Hepatocyte (in vitro differentiated cells): ENCODE results near the gene FHIP2A. TPM values are rescaled to one million over a fixed set of nuclear protein-coding genes. Genes with fewer than 3 reads are reported as not detected.
A peak's percentile ranks its signal among the peaks of the same experiment; 100 is the strongest.

Source experiments
- DNase-seq: peaks from one replicate; pipeline ENCODE4 v3.0.0-alpha.2; 2016; ENCODE audit warnings: low spot score
- H2AFZ ChIP-seq: fragments of 200-600 bp; sonication (generic); 2 replicates; pipeline ENCODE4 v1.6.0; 2016; ENCODE audit warnings: antibody characterized with exemption, mild to moderate bottlenecking
- H3K27ac ChIP-seq: fragments of 200-600 bp; sonication (generic); 2 replicates; pipeline ENCODE4 v1.5.1; 2016; ENCODE audit warnings: mild to moderate bottlenecking
- H3K27me3 ChIP-seq: fragments of 200-600 bp; sonication (generic); 2 replicates; pipeline ENCODE4 v1.6.1; 2016
- H3K36me3 ChIP-seq: fragments of 200-600 bp; sonication (generic); replicated peaks from 2 replicates; pipeline ENCODE4 v1.5.1; 2016; ENCODE audit warnings: low read depth; ENCODE audit not compliant: insufficient read depth
- H3K4me1 ChIP-seq: fragments of 200-600 bp; sonication (generic); 2 replicates; pipeline ENCODE4 v1.5.1; 2016; ENCODE audit warnings: mild to moderate bottlenecking, moderate library complexity; ENCODE audit not compliant: insufficient read depth
- H3K4me2 ChIP-seq: fragments of 200-600 bp; sonication (generic); 2 replicates; pipeline ENCODE4 v1.6.0; 2016
- H3K4me3 ChIP-seq: fragments of 200-600 bp; sonication (generic); 2 replicates; pipeline ENCODE4 v1.5.1; 2016; ENCODE audit warnings: mild to moderate bottlenecking
- H3K79me2 ChIP-seq: fragments of 200-600 bp; sonication (generic); 2 replicates; pipeline ENCODE4 v1.6.0; 2017; ENCODE audit warnings: mild to moderate bottlenecking
- H3K9me2 ChIP-seq: fragments of 200-600 bp; sonication (generic); replicated peaks from 2 replicates; pipeline ENCODE4 v1.6.0; 2017; ENCODE audit warnings: mild to moderate bottlenecking; ENCODE audit not compliant: insufficient read depth
- H3K9me3 ChIP-seq: fragments of 200-600 bp; sonication (generic); 2 replicates; pipeline ENCODE4 v1.5.1; 2016; ENCODE audit warnings: low read depth, mild to moderate bottlenecking
- H4K20me1 ChIP-seq: fragments of 200-600 bp; sonication (generic); 2 replicates; pipeline ENCODE4 v1.6.0; 2016; ENCODE audit warnings: mild to moderate bottlenecking; ENCODE audit not compliant: insufficient read depth, poor library complexity, severe bottlenecking
- EZH2 ChIP-seq: fragments of 200-600 bp; sonication (generic); IDR thresholded peaks from 2 replicates; pipeline ENCODE4 v1.6.1; 2016; ENCODE audit warnings: antibody characterized with exemption, mild to moderate bottlenecking, borderline replicate concordance
- EZH2phosphoT487 ChIP-seq: fragments of 200-600 bp; sonication (generic); IDR thresholded peaks from one replicate; pipeline ENCODE4 v1.6.1; 2018; ENCODE audit warnings: antibody characterized with exemption, mild to moderate bottlenecking, low read depth, moderate library complexity; ENCODE audit not compliant: unreplicated experiment, severe bottlenecking
- WGBS: methylation state at CpG from one replicate; pipeline ENCODE4 v1.1.6; 2016; ENCODE audit warnings: low lambda C conversion rate; ENCODE audit errors: missing lambda C conversion rate; 5-methylcytosine and 5-hydroxymethylcytosine counted together
- polyA plus RNA-seq: library from polyadenylated mRNA; unstranded; fragments of >200 nt; fragmentation: Nextera tagmentation; extraction: Ambion mirVana; gene quantifications from 2 replicates; pipeline ENCODE4 v1.2.1, GENCODE V29; 2016
- total RNA-seq: library from RNA; depleted of rRNA; stranded (reverse); fragments of >200 nt; gene quantifications from 2 replicates; pipeline ENCODE4 v1.2.3, GENCODE V29; 2014
- TF ChIP-seq, protein P1 (sequence below): fragments of 200-600 bp; sonication (generic); IDR thresholded peaks from 2 replicates; pipeline ENCODE4 v1.5.1; 2016; ENCODE audit warnings: antibody characterized with exemption, mild to moderate bottlenecking; ENCODE audit not compliant: poor library complexity

FHIP2A gene
- total and polyA plus RNA-seq, 2 experiments from 2014 or later, result 9.5 to 24.6 TPM

DNA sequence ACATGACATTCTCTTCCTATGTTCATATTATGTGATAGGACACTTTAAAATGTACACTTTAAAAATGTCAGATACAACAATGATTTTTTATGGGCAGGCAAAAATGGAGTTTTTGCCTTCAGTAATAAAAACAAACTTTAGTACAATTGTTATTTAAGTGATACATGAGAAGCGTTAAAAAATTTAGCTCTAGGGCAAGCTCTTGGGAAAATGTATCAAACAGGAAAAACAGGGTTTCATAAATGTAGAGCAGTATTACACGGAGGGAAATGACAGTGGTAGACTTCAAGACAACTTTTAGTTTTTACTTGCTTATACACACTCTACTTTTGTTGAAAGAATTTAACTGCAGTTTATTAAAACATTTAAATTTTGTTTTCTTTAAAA, 1.5 kb downstream of the FHIP2A start:
- Histone ChIP-seq H3K36me3 (no peaks in the 10 kb centered on the region), H3K9me3 (no peaks in the 10 kb centered on the region), H4K20me1 (peaks cover 34% of the 10 kb centered on the region), H2AFZ (peak overlapping the region; percentile 97), H3K4me3 (peak overlapping the region; percentile 95), H3K4me2 (peak overlapping the region; percentile 86), H3K79me2 (peaks cover 57% of the 10 kb centered on the region), H3K4me1 (no peaks in the 10 kb centered on the region), H3K27me3 (no peaks in the 10 kb centered on the region), H3K9me2 (no peaks in the 10 kb centered on the region), H3K27ac (peak overlapping the region; percentile 100)
- peak; percentile 16 for DNase-seq
- no peak for TF ChIP-seq EZH2
- TF ChIP-seq EZH2phosphoT487, result no peak
- TF ChIP-seq, protein P1, sequence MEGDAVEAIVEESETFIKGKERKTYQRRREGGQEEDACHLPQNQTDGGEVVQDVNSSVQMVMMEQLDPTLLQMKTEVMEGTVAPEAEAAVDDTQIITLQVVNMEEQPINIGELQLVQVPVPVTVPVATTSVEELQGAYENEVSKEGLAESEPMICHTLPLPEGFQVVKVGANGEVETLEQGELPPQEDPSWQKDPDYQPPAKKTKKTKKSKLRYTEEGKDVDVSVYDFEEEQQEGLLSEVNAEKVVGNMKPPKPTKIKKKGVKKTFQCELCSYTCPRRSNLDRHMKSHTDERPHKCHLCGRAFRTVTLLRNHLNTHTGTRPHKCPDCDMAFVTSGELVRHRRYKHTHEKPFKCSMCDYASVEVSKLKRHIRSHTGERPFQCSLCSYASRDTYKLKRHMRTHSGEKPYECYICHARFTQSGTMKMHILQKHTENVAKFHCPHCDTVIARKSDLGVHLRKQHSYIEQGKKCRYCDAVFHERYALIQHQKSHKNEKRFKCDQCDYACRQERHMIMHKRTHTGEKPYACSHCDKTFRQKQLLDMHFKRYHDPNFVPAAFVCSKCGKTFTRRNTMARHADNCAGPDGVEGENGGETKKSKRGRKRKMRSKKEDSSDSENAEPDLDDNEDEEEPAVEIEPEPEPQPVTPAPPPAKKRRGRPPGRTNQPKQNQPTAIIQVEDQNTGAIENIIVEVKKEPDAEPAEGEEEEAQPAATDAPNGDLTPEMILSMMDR, result no peak
- 16% methylated on average over 2 of the region's 2 CpGs for whole genome bisulfite sequencing

DNA sequence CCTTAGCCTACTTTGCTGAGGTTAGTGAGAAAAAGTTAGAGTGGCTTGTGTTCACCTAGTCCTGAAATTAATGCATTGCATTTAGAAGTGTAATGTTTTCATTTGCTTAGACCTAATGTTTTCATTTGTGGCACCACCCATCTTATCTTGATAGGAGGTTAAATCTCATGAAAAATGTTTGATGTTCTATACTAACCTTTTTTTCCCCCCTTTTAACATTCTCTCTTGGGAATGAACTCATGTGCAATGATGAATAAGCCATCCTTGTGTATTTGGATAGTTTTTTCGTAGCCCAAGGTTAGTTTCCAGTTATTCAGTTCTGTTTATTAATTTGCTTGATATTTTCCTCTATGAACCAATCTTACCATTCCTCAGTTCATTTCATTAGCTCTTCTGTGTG, 2.8 kb downstream of the FHIP2A start:
- Histone ChIP-seq H3K4me2 (peak overlapping the region; percentile 86), H3K27ac (no peak overlapping the region), H3K9me3 (no peaks in the 10 kb centered on the region), H3K36me3 (no peaks in the 10 kb centered on the region), H3K9me2 (no peaks in the 10 kb centered on the region), H4K20me1 (peaks cover 45% of the 10 kb centered on the region), H3K79me2 (peaks cover 70% of the 10 kb centered on the region), H3K4me3 (no peak overlapping the region), H3K27me3 (no peaks in the 10 kb centered on the region), H3K4me1 (no peaks in the 10 kb centered on the region), H2AFZ (no peak overlapping the region)
- 96% methylated on average over 1 of the region's 1 CpG for WGBS
- DNase-seq, result no peak
- TF ChIP-seq, protein P1, result no peak
- TF ChIP-seq EZH2 (no peak), EZH2phosphoT487 (no peak)

DNA sequence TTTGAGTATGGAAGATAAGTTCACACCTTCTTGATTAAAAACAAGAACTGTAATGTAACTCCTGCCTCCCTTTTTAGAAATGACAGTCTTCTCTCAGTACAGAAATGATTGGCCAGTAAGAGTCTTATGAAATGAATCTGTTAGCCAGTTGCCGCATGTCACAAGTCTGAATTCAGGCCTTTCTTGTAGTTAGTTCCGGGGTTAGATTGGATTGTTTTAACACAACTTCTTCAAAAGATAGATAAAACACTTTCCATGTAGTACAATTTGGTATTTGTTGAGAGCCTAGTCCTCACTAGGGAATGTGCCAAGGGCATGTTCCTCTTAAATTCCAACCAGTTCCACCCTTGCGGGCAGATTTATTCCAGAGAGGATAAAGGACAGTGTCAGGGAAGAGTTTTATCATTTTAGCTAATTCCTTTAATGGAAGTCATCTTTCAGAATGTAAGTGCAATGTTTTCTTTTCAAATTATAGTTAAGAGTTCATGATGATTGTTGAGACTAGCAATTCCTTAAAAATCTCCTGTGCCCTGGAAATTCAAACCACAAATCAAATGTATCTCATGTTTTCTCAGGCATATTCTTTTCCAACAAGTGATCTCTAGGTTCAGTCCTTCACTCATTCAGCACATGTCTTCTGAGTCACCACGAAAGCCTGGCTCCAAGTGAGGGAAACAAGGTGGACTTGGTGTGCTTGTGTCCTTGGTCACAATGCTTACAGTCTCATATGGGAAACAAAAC, 4.1 kb downstream of the FHIP2A start:
- H3K9me3 ChIP-seq, result no peaks in the 10 kb centered on the region
- TF ChIP-seq EZH2, result no peak
- TF ChIP-seq, protein P1, result no peak
- no peak for TF ChIP-seq EZH2phosphoT487
- no peak overlapping the region for H2AFZ ChIP-seq
- H3K36me3 ChIP-seq, result no peaks in the 10 kb centered on the region
- H4K20me1 ChIP-seq, result peaks cover 50% of the 10 kb centered on the region
- peak overlapping the region; percentile 86 for H3K4me2 ChIP-seq
- H3K4me1 ChIP-seq, result no peaks in the 10 kb centered on the region
- H3K9me2 ChIP-seq, result no peaks in the 10 kb centered on the region
- H3K27me3 ChIP-seq, result no peaks in the 10 kb centered on the region
- H3K79me2 ChIP-seq, result peaks cover 83% of the 10 kb centered on the region
- WGBS, result 84% methylated on average over 4 of the region's 4 CpGs
- peak; percentile 11 for DNase-seq
- peak overlapping the region; percentile 6 for H3K27ac ChIP-seq
- no peak overlapping the region for H3K4me3 ChIP-seq
